GM15510 (cell line): ENCODE data around the gene TMEM126B.

Experiments
- POLR2A ChIP-seq: IDR thresholded peaks from 3 replicates; pipeline ENCODE4 v1.6.1; 2011; ENCODE audit warnings: borderline replicate concordance; ENCODE audit not compliant: insufficient read length; ENCODE audit errors: extremely low read depth

TMEM126B gene

DNA sequence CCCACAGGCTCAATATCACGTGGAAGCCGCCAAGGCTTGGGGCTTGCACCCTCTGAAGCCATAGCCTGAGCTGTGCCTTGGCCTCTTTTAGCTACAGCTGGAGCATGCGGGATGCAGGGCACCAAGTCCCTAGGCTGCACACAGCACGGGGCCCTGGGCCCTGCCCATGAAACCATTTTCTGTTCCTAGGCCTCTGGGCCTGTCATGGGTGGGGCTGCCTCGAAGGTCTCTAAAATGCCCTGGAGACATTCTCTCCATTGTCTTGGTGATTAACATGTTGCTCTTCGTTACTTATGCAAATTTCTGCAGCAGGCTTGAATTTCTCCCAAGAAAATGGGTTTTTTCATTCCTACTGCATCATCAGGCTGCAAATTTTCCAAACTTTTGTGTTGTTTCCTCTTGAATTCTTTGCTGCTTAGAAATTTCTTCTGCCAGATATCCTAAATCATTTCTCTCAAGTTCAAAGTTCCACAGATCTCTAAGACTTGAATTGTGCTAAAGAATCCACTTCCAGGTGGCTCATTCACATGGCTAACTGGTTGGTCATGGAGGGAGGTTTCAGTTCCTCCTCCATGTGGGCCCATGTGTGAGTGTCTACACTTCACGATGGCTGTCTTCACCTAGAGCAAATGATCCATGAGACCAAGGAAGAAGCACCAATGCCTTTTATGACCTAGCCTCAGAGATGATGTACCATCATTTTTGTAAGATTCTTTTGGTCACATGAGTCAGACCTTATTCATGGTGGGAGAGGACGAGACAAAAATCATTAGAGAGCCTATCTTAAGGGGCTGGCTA is 43.9 kb downstream of the TMEM126B start:
- no peak for TF ChIP-seq POLR2A

DNA sequence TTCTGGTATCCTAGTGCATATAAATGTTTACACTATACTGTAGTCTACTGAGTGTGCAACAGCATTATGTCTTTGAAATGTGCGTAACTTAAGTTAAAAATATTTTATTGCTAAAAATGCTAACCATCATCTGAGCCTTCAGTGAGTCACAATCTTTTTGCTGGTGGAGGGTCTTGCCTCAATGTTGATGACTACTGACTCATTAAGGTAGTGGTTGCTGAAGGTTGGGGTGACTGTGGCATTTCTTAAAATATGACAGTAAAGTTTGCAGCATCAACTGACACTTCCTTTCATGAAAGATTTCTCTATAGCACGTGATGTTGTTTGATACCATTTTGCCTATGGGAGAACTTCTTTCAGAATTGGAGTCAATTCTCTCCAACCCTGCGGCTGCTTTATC is 45.0 kb downstream of the TMEM126B start:
- no peak for TF ChIP-seq POLR2A

DNA sequence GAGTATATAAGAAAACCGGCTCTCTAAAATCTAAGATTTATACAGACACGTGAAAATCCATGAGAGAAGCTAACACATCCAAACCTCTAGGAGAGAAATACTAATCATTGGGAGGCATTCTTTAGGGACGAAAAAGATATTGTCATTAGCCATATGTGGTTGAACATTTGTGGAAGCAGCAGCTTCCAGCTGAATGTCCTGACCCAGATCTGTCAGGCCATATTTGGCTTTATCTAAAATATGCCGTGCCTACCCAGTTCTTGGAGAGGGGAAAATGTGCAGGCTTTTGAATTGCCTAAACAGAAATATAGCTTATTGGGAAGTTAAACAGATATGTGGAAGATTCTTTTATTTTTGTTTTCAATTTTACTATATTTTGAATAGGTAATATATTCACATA is 51.2 kb downstream of the TMEM126B start:
- TF ChIP-seq POLR2A, result no peak

DNA sequence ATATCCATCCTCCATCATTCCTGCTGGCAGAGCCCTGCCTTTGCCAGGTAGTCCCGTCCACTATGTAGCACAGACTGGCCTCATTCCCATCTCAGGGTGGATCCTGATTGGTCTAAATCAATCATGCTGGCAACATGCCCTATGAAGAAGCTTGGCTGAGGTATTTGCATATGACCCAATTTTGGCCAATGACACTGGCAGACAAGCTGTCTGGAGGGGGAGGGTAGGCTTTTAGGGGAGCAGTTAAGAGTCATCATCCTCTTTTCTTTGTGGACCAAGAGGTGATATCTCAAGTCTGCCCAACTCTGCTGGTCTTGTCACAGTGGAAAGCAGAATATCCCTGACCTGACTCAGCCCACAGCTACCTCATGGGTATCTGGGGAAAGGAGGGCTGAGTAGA is 52.5 kb downstream of the TMEM126B start:
- TF ChIP-seq POLR2A, result no peak

DNA sequence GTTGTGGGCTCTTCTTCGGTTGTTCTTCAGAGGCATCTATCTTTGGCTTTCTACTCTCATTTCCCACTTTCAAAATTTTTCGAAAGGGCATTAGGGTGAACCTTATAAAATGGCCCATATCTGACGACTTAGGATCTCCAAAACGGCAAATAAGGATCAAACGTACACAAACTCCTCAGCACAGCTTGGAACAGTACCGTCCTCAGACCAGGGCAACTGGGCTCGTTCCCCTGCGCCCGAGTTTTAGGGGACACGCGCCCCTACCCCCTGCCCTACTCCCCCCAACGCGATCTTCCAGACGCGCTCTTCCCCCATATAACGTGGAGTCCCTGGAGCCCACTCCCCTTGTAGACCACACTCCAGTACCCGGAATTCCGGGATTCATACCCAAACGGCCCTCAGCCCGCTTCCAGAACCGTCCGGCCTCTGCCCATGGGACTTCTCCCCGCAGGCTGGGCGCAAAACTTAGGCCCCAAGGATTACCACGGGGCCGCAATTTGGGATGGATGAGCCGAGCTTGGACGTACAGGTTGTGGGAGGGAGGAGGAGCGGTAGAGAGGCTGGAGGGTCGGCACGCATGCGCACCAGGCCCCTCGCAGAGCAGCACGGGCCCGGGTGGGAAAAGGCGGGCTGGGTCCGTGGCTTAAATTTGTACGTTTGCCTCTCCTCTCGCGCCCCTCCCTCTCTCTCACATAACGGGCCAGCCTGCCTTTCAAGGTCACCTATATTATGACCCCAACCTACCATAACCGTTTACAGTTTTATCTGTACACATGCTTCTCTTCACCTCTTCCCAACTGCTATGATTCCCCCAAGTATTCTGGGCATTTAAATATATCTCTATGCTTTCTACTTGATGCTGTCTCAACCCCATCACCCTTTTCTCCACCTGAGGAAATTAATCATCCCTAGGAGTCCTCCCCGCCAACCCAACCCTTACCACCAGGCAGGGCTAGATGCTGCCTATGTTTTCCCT is 54.2 kb downstream of the TMEM126B start:
- no peak for TF ChIP-seq POLR2A

DNA sequence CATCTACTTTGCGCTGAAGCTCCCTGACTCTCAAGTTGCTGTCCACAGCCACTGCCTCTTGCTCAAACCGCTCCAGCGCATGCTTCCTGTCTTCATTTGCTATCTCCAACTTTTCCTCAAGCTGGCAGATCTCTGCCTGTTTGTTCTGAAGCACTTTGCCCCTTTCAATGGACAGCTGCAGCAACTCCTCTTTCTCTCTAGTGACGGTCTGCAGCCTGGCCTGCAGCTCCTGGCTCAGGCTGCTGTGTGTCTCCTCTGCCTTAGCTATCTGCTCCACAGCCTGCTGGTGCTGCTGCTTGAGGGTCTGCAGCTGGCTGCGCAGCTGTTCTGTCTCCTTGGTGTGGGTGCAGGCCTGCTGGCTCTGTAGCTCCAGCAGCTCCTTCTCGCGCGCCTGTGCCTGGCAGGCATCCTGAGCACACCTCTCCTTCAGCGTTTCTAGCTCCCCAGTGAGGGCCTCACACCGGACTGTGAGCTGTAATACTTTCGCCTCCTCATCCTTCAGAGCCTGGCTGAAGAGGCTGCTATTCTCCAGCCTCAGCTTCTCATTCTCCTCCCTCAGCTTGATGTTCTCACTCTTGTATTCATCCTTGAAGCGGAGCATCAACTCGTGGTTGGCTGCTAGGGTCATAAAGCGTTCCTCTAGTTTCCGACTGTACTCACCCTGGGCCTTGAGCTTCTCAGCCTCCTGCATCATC is 56.9 kb downstream of the TMEM126B start:
- no peak for TF ChIP-seq POLR2A

DNA sequence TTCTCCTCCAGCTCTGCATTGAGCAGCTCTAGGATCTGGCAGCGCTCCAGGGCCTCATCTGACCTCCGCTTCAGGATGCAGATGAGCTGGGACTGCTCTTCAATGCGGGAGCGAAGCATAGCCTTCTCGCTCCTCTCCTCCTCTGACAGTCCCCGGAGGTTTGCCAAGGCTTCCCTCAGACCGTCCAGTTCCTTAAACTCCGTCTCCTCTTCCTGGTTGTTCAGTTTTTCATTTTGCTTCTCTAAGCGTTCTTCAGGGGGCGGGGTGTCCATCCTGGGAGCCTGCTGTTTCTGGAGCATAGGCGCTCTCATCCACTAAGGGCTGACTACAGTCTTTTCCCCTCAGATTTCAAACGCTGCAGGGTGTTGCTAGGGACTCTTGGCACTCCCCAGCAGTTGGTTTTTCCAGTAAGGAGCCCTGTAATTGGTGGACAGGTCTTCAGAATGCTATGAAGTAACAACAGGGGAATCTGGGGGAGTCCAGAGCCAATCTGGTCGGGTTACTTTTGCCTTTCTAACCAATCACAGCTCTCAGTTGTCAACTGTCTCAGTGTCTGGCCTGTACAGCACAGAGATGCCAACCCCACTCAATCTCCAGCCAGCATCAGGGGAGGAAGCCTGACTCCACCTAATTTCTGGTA is 57.5 kb downstream of the TMEM126B start, which contains the start of gene CCDC89:
Gene CCDC89, minus strand, starts transcription at position 376 of the 640 bp plus-strand sequence. Its CDS starts 65 bp downstream, at position 311.
- no peak for TF ChIP-seq POLR2A
